Measurements from ENCODE around the gene NAA10.

DNA sequence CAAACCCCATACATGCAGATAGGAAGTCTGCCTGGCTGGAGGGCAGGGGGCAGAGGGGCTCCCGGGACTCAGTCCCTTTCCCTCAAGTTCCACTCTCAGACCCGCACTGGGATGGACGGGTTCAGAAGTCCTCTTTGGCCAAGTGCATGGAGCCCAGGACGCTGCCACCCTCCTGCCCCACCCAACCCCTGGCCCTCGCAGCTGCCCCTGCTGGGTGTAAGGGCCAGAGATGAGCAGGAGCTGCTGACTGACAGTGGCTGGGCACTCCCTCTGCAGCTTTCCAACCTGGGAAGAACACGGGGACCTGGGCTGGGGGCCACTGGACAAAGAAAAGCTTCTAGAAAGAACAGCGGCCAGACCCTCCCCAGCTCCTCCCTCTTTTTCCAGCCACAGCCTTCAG is 52.3 kb downstream of the NAA10 start:
- TF ChIP-seq SMC3 (IDR thresholded peaks at IDR 0.05) (no peak), RAD21 (conservative IDR thresholded peaks at IDR 0.05 in 1 of 2, IDR thresholded peaks at IDR 0.05 in 1 of 2) (no peak), CEBPB (IDR thresholded peaks at IDR 0.05) (no peak), EP300 (IDR thresholded peaks at IDR 0.05) (no peak), MAZ (IDR thresholded peaks at IDR 0.05; ENCODE audit: borderline replicate concordance, low read depth, low read length) (no peak), POLR2A (IDR thresholded peaks at IDR 0.05; ENCODE audit: low read length) (no peak), TP53 (CRISPR knock-in tag; IDR thresholded peaks at IDR 0.05) (no peak), SREBF2 (IDR thresholded peaks at IDR 0.05) (no peak), FOSL2 (IDR thresholded peaks at IDR 0.05) (no peak), FOSL2 (CRISPR knock-in tag; IDR thresholded peaks at IDR 0.05) (no peak), ZFP36 (IDR thresholded peaks at IDR 0.05; ENCODE audit: borderline replicate concordance, partially characterized antibody) (no peak)
- TF ChIP-seq, protein P1, sequence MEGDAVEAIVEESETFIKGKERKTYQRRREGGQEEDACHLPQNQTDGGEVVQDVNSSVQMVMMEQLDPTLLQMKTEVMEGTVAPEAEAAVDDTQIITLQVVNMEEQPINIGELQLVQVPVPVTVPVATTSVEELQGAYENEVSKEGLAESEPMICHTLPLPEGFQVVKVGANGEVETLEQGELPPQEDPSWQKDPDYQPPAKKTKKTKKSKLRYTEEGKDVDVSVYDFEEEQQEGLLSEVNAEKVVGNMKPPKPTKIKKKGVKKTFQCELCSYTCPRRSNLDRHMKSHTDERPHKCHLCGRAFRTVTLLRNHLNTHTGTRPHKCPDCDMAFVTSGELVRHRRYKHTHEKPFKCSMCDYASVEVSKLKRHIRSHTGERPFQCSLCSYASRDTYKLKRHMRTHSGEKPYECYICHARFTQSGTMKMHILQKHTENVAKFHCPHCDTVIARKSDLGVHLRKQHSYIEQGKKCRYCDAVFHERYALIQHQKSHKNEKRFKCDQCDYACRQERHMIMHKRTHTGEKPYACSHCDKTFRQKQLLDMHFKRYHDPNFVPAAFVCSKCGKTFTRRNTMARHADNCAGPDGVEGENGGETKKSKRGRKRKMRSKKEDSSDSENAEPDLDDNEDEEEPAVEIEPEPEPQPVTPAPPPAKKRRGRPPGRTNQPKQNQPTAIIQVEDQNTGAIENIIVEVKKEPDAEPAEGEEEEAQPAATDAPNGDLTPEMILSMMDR (IDR thresholded peaks at IDR 0.05): no peak
- TF ChIP-seq, protein P2, sequence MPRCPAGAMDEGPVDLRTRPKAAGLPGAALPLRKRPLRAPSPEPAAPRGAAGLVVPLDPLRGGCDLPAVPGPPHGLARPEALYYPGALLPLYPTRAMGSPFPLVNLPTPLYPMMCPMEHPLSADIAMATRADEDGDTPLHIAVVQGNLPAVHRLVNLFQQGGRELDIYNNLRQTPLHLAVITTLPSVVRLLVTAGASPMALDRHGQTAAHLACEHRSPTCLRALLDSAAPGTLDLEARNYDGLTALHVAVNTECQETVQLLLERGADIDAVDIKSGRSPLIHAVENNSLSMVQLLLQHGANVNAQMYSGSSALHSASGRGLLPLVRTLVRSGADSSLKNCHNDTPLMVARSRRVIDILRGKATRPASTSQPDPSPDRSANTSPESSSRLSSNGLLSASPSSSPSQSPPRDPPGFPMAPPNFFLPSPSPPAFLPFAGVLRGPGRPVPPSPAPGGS (IDR thresholded peaks at IDR 0.05): no peak
- TF ChIP-seq, protein P3, sequence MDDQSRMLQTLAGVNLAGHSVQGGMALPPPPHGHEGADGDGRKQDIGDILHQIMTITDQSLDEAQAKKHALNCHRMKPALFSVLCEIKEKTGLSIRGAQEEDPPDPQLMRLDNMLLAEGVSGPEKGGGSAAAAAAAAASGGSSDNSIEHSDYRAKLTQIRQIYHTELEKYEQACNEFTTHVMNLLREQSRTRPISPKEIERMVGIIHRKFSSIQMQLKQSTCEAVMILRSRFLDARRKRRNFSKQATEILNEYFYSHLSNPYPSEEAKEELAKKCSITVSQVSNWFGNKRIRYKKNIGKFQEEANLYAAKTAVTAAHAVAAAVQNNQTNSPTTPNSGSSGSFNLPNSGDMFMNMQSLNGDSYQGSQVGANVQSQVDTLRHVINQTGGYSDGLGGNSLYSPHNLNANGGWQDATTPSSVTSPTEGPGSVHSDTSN (IDR thresholded peaks at IDR 0.05): no peak

All from A549 (cell line).